ENCODE results near the gene RPL14.

The RPL14 gene

DNA sequence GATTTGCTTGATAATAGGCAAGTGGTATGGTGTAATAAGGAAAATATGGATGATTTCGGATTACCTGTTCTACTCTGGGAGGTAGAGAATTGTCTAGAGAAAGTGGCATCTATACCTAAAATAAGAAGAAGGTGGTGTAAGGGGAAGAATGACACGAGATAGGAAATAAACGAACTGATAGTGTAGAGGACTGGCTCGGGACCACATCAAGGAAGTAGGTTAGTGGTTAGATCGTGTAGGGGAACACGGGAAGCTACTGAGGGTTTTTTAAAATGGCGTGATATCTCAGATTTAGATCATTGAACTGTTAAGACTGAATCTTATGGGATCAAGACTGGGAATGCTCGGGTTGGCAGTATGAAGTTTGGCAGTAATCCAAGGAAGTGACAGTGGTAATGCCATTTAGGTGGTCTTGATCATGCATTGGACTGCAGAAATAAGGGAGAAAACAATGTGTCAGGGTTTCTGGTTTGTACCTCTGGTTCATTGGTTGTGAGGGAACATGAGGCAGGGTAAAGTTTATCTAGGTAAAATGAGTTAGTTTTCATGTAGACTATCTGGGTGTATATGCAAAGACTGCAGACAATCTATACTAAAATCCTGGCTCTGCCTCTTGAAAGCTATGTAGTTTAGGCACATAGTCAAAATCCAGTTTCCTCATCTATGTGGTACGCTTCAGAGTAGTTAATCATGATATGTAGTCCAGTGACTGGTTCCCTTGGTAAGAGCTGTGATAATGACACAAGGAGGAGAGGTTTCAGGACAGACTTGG lies 7.4 kb downstream of the RPL14 start:
- no peak for DNase-seq

GRCh38 chr3:40465111-40465407 lies 7.9 kb downstream of the RPL14 start:
- DNase-seq: no peak

GRCh38 chr3:40465456-40465855 lies 8.3 kb downstream of the RPL14 start:
- DNase-seq: no peak

DNA sequence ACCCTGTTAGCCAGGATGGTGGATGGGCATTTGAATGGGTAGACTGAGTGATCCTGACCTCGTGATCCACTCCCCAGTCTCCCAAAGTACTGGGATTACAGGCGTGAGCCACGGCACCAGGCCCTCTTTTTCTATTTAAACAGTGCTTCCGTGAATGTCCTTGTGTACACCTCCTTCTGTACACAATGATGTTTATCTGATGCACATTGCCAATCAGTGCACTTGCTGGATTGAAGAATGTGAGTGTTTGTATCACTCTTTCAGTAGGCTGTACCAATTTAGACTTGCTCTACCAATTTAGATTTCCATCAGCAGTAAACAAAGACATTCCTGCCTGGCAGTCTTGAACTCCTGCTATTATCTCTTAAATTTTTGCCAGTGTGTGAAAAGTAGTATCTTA lies 10.9 kb downstream of the RPL14 start:
- no peak for DNase-seq

DNA sequence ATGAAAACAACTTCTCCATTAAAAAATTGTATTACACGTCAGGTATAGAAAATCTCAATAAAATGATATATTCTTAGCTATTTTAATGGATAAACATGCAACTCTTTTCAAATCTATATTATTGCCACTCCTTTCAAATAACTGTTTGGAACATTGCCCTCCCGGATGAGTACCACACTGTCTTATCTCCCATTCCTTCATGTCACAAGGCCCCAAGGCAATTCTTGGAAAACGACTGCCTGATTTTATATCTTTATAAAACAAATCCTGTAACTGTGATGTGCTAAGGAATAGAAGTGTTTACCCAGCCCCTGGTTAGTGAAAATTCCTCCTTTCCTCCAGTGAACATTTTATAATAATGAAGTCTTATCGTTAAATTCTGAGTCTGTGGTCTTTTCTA lies 13.6 kb downstream of the RPL14 start:
- no peak for DNase-seq

DNA sequence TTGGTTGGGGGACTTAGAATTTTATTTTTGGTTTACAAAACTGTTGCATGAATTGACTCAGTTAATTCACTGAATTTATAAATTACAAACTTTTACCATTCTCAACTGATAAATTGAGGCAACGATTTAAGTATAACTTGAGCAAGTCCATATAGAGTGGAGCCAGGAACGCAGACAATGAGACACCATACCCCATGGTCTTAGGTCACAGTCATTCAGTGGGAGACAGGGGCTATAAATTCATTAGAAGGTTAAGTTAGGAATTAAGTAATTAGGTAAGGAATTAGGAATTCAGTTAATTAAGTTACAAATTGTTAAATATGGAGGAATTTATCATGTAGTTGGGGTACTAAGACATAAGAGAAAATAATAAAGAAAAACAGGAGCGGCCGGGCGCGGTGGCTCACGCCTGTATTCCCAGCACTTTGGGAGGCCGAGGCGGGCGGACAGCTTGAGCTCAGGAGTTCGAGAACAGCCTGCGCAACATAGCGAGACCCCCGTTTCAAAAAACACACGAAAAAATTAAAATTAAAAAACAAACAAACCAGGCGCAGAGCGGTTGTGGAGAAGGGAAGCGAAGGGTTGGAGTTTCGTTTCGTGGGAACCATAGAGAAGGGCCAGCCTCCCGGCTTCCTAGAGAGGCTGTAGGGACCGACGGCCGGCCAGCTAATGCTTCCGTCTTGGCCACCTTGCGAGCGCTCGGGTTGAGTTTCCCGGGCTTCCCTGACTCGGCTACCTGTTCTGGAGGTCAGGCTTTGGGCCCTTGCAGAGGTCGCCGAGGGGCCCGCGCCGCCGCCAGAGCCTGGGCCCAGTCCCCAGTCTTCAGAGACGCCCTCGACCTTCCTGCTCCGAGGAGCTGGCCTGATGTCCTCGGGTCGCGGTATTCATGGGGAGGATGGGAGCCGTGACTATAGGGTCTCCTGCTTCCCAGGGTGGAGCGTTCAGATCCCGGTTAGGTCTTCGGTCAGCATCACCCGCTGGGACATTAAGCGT lies 19.6 kb downstream of the RPL14 start, which contains the start of gene ZNF619:
ZNF619 (plus strand) TSS at position 645 of the 993 bp plus-strand sequence. CDS start 858 bp downstream, outside the sequence.
- DNase-seq: peak; percentile 86

DNA sequence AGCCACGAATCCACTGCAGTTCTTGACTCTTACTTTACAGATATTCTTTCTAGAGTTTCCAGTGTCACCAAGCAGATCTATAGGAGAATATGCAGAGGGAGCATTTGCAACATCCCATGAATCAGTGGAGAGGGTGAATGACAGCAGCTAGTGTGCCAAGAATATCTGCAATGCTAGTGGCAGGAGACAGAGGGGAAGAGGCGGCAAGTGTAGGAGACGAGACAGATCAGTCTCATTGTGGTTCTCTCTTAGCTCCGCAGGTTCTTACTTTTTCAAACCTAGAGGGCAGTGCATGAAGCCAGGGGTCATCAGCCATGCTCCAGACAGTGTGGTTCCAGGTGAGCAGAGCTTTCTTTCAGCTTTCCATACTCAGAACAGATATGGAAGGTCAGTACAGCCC lies 20.5 kb downstream of the RPL14 start:
- DNase-seq: peak; percentile 28

GRCh38 chr3:40487172-40487571 lies 30.0 kb downstream of the RPL14 start:
- no peak for DNase-seq

- DNase-seq: no peak
Measured at GRCh38 chr3:40490916-40491315, 33.8 kb downstream of the RPL14 start.

DNA sequence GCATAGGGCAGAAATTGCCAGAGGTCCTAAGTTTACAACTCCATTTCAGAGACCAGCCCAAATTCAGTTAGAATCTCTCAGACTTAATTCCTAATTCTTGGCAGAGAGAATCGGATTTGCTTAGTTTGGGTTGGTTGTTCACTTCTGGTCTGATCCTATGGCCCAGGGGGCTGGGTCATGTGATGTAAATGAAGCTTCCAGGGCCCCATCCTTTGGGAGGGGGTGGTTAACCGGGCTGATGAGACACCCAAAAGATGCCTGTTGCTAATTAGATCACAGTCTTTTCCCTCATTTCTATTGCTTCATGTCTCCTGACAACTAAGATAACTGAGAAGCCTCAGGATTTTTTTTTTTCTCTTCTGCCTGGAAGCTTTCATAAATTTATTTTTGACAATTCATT lies 37.6 kb downstream of the RPL14 start:
- no peak for DNase-seq

- DNase-seq: no peak
Measured at GRCh38 chr3:40497288-40497687, 40.1 kb downstream of the RPL14 start.

- no peak for DNase-seq
Measured at GRCh38 chr3:40499952-40500351, 42.8 kb downstream of the RPL14 start.

- DNase-seq: no peak
Measured at GRCh38 chr3:40502034-40502433, 44.9 kb downstream of the RPL14 start.

DNA sequence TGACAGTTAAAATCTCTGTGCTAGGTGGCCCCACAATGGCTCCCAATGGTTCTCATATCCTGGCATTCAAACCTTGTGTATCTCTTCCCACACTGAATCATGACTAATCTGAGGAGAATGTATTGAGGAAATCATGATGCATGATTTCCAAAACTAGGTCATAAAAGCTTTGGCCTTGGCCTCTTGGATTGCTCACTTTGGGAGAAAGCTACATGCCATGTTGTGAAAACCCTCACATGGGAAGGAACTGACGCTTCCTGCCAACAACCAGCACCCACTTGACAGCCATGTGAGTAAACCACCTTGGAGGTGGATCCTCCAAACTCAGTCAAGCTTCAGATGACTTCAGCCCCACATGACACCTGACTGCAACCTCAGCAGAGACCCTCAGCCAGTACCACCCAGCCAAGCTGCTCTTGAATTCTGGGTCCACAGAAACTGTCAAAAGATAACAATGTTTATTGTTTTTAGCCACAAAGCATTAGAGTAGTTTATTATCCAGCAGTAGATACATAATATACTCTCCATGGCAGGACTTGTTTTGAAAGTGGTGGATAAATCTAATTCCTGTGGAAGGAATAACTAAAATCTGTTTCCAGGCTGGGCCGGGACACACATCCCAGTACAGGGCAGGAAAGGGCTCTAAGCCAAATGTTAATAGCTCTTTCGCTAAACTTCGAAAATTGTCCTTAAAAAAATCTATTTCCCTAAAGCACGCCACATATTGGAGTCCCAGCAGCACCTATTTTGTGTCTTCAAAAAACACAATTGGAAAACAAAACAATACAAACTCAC lies 47.7 kb downstream of the RPL14 start:
- no peak for DNase-seq

- DNase-seq: peak; percentile 70
Measured at GRCh38 chr3:40505599-40506462, 48.7 kb downstream of the RPL14 start, which contains the start of gene ZNF620. TSS of gene ZNF620 (plus strand) at chr3:40506039. CDS start at chr3:40506353, 314 bp downstream.

GRCh38 chr3:40511031-40511718 lies 54.0 kb downstream of the RPL14 start:
- no peak for DNase-seq

DNA sequence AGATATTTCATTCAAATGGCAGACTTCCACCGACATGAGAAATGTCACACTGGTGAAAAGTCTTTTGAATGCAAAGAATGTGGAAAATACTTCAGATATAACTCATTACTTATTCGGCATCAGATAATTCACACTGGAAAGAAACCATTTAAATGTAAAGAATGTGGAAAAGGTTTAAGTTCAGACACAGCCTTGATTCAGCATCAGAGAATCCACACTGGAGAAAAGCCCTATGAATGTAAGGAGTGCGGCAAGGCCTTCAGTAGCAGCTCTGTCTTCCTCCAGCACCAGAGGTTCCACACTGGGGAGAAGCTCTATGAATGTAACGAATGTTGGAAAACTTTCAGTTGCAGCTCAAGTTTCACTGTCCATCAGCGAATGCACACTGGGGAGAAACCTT lies 59.1 kb downstream of the RPL14 start:
- no peak for DNase-seq

DNA sequence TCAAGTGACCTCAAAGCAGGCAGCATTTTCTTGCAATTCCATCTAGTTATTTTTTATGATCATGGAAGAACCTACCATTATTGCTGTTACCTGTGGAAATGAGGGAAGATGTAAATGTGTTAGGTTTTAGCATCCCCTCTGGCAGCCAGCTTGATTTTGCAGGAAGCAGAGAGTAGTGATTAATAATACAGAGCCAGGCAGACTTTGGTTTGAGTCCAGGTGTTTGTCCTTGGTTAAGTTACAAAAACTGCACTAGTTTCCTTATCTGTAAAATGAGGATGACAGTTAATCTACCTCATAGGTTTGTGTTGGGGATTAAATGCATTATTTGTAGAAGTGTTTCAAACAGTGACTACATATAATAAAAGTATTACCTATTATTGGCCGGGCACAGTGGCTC lies 60.9 kb downstream of the RPL14 start:
- DNase-seq: no peak

All from right forelimb (tissue), 1 donor.